HG02973 (cell line): Measurements from ENCODE around the gene ADAT1.
"Not testable (repeated sequence)": the region's sequence is repeated elsewhere in the genome, so short reads cannot be mapped to it uniquely, and the experiment has no call there.

Source experiments
- ATAC-seq: cut with Tn5 transposase; IDR thresholded peaks from one replicate; pipeline ENCODE4 v1.9.1; 2021; ENCODE audit warnings: moderate library complexity; ENCODE audit not compliant: unreplicated experiment

ADAT1 gene

DNA sequence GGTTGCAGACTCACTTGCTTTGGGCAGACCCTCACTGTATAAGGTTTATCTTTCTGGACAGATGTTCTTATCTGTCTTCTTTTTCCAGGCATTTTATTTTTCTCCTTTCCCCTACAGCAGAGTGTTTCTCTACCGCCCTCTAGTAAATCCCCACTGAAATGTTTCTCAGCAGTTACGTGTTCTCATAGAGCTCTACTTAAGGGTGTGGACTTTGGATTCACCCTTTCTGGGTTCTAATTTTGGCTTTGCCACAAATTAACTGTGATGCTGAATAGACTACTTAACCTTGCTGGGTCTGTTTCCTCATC lies 2.0 kb downstream of the ADAT1 start:
- no peak for ATAC-seq

DNA sequence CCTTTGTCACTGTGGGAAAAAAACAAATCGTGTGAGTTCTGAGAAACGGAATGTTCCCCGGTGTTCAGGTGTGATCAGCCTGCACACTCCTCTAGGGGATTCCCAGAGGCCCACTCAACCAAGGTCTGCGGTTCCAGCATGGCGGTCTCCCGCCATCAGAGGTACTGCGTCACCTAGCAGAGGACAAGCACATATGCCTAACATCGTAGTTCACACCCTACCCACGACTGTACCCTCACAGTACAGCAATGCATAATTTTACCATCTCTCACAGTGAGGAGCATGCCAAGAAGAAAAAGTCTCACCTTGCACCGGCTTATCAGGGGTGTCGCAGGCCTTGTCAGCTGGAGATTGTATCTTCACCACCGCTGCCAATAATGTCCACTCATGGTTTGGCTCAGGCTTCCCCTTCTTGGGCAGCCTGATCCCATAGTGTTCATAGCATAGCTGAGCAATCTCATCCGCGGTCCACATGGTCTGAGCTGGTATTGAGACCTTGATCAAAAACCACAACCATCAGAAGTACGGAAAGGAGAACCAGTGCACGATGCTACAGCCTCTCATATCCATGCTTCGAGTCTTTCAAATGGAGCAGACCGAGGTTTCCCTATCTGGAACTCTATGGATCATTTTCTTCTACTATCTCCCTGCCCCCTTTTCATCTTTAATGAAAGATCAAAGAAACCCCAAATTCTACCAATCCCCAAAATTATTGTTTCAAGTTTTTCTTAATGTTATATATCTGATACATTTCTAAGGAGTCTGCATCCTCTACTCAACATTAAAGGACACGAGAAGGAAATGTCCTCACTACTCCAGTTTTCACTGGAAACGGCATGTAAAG lies 2.5 kb downstream of the ADAT1 start:
- no peak for ATAC-seq

DNA sequence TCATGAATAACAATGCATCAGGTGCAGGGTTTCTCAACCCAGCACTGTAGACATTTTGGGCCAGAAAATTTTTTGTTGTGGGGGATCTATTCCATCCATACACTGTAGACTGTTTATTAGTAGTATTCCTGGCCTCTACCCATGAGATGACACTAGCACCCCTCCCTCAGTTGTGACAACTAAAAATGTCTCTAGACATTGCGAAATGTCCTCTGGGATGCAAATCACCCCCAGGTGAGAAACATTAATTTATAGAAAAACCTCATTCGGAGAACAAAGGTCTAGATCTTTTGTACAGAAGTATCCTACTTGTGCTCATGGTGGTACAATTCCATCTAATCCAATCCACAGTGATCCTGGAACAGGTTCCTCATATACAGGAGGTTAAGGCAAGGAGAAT lies 4.3 kb downstream of the ADAT1 start:
- no peak for ATAC-seq

DNA sequence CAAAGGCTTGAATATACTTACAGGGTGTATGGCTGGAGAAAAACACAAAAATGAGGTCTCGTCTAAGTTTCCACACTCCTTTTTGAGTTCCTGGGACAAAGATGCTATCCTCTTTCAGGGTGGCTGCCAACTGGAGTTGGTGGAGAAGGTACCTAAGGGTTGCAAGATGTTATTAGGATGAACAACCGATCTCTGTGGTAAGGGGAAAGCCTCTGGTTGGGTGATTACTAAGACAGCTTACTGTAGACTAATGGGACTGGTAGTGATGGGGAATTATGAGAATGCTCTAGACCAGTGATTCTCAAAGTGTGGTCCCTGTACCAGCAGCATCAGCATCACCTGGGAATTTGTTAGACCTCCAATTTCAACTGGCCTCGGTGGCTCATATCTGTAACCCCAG lies 6.0 kb downstream of the ADAT1 start:
- ATAC-seq: no peak

DNA sequence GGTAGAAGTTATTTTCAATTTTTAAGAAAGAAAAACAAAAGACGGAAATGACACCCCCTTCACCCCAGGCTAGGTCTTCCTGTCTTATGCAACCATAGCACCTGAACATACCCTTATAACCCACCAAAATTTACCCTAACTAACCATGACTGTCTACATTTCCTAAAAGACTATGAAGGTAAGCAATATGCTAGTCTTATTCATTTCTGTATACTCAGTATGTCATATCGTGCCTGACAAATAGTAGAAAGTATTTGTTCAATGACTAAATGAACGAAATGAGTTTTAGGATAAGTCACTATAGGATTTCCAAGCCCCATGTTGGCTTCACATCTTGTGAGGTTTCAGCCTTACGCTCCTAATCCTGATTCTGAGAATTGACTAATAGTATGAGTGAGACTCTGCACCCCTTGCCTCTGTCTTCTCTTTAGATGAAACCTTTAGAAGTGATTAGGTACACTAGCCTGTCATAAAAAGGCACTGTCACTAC lies 6.5 kb downstream of the ADAT1 start:
- no peak for ATAC-seq

DNA sequence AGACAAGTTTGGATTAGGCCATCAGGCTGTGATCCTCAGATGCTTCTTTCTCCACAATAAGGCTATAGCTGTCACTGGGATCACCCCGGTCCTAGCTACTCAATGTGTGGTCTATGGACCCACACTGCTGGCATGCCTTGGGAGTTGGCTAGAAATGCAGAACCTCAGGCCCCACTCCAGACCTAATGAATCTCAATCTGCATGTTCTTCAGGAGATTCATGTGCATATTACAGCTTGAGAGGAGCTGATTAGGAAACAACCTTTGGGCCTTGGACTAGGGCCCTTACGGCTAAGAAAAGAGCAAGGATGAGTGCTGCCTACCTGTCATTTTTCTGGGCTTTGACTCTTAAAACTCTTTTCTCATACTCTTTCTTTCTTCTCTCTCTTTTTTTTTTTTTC lies 7.5 kb downstream of the ADAT1 start:
- no peak for ATAC-seq

DNA sequence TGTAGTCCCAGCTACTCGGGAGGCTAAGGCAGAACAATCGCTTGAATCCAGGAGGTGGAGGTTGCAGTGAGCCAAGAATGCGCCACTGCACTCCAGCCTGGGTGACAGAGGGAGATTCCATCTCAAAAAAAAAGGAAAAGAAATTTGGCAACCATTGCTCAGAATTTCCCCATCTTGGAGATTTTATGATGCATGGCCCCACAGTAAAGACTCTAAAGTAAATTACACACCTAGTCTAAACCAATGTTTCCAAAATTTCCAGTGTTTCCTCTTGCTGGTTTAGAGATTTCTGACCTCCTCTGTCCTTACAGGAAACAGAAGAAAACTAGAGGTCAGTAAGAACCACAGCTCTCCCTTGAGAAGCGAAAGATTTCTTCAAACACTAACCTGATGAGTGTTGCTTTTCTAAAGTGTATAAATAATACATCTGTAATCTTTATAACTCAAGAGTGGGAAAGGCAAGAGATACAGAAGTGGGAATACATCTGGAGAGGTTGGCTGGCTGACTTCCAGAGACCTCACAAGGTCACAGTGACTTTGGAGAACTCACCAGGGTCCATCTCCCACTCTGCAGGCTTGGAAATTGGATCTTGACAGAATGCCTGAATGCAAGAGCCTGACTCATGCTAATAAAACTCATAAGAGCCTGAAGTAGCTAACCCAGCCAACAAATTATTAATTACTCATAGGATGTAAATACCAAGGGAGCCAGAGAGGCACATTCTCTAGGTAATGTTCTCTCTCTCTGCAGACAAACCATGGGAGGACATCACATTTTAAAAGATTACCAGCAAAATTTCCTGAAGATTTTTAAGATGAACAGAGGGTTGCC lies 8.8 kb downstream of the ADAT1 start:
- ATAC-seq: no peak

DNA sequence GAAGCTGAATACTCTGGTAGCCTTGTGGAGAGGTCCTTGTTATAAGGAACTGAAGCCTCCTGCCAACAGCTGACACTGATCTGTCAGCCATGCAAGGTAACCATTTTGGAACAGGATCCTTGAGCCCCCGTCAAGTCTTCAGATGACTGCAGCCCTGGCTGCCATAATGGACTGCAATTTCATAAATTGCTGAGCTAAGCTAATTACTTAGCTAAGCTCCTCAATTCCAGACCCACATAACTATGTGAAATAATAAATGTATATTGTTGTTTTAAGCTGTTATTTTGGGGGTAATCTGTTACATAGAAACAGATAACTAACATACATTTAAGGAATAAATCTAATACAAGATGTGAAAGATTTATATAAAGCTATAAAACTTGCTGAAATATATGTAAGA lies 16.6 kb downstream of the ADAT1 start:
- ATAC-seq: no peak

DNA sequence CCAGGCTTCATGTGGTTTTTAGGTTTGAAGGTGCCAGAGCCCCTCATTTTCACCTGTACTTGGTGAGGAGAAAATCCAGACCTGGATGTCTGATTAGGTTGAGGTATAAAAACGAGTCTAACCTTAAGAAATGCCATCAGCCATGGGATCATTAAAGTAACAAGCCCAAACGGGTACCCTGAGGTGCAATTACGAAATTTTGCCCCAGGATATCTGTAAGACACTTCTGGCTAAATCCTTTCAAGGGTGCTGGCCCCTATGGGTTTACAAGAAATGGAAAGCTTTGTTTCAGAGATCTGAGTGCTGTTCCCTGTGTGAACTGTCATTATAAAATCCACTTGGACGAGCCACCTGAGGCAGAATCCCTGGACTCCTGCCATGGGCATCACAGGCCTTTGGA lies 19.8 kb downstream of the ADAT1 start:
- ATAC-seq: no peak

DNA sequence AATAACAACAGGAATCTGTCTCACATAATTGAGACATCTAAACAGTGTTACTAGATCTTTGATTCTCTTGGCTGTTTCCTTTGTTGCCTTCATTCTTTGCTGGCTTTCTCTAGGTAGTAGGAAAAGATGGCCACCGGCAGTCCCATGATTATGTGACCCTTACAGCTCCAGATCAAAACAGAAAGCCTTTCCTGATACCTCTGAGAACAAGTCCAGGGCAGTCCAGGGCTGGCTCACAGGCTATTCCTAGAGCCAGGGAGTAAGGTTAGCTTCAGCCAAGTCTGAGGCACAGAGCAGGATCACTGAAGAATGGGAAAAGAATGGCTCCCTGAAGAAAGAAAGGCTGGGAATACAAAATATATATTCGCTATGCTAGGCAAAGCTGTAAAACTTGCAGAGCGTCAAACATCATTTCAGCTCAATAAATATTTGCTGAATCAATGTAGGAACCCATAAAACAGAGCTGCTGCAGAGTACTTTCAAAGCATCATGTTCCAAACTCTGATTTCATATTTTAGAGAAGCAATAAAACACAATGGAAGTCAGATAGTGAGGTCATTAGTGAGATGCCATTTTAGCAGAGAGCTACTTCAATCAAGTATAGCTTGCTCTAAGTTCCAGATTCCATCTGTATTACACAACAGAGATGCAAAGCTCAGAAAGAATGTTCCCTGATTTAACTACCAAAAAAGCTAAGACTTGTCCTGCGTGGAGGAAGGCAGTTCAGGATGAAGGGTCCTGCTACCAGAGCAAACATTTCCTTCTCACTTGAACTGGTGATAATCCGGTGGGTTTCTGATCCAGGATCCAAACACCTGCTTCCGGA lies 23.4 kb downstream of the ADAT1 start:
- ATAC-seq: no peak

DNA sequence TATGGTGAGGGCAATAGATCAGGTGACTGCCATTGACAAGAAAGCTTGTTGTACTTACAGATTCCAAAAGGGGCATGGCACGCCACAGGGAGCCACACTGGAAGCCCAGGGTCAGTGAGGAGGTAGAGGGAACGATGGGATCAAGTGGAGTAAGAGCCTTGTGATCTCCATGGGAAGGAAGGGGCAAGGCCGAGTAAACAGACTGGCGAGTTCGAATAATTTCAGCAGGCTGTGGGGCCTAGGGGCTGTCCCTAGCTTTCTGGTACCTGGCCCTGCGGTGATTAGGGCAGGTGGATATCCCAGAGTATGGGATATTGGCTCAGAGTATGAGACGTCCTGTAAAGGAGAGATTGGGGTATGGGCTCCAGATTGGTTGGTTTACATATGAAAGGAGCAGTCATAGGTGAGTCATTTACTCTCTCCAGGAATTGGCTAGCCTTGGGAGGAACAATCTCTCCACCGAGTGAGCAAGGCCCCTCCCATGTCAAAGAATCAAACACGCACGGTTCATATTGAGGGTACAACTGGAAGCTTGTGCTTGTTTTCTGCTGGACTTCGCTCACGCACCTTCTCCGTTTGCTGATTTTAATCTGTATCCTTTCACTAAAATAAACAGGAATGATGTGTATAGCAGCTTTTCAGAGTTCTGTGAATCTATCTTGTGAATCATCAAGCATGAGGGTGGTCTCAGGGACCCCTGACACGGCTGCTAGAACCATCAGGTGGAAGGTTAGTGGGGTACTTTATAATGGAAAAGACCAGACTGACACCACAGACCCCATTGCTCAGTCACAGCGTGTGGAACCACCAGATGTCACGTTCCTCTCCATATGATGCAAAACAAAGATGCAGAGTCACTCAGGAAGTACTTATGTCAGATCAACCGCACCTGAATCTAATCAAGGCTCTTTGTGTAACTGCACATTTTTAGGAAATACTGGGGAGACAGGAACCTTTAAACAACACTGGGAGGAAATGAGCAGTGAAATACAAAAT lies 29.0 kb downstream of the ADAT1 start:
- ATAC-seq: no peak

DNA sequence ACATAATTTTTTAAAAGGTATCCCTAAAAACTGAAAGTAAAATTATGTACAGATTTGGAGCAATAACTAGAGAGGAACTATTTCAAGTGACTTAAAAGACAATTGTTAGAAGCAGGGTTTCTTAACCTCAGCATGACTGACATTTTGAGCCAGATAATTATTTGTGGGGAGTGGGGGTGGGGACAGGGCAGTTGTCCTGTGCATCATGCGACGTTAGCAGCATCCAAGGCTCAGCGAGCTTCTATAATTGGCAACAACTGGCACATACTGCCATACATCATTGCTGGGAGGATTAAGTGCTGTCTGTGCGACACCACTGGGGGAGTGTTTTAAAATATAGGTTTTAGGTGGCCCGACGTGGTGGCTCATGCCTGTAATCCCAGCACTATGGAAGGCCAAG lies 29.8 kb downstream of the ADAT1 start:
- no peak for ATAC-seq

DNA sequence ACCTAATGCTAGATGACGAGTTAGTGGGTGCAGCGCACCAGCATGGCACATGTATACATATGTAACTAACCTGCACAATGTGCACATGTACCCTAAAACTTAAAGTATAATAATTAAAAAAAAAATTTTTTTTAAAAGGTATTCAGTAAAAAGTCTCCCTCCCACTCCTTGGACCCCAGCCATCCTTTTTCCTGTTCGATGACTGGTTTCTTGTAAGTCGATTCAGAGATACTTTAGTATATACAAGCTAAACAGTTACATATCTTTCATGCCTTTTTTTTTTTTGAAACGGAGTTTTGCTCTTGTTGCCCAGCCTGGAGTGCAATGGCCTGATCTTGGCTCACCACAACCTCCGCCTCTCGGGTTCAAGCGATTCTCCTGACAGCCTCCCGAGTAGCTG lies 31.2 kb downstream of the ADAT1 start:
- ATAC-seq: not testable (repeated sequence)

DNA sequence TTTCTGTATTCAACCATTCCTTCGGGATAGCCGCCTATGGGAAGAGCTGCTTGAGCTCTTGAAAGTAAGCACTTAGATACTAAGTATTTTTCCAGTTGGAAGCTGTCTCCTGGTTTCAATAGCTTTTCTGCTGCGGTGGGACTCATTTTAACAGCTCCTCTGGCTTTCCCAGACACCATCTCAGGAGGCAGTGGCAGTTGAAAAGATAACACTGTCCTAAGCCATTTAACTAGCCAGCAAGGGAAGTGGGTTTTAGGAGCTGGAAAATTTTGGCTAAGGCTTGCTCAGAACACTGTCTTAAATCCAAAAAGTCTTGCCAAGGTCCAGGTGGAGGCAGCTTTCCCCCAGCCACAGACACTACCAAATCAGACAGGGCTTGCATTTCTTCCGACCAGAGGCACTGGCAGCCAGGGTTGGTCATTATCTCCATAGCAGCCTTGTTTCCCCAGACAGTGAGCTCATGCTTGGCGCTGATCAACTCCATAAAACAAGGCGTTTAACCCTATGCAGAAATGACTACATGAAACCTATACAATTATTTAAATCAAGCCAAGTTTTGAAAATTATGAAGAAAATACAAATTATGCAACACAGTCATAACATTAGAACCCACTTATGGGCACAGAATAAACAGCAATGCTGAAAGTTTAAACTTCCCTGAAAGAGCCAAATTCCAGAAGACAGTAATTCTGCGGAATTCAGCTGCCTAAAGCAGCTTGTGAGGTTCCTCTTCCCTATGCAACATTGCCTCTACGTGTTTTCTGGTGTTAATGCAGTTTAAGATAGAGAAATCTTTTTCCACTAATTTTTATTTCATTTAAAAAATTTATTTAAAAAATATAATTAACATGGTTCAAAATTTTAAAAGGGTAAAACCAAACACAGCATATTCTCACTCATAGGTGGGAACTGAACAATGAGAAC lies 31.9 kb downstream of the ADAT1 start:
- ATAC-seq: no peak

DNA sequence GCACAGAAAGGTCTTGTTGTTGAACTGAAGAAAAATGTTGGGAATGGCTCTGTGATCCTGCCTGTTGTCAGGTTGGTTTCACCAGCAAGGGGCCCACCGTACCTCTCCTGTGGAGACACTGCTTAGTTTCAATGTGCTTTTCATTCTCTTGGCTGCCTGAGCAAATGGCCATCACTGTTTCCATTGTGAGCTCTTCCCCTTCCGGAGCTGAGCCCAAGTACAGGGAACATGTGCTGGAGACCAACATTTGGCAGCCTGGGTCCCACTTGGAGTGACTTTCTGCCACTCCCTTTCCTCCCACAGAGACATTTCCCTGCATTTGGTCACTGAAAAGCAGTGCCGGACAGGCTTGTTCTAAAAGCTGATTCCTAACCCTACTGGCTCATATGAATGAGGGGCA lies 33.8 kb downstream of the ADAT1 start:
- ATAC-seq: no peak

DNA sequence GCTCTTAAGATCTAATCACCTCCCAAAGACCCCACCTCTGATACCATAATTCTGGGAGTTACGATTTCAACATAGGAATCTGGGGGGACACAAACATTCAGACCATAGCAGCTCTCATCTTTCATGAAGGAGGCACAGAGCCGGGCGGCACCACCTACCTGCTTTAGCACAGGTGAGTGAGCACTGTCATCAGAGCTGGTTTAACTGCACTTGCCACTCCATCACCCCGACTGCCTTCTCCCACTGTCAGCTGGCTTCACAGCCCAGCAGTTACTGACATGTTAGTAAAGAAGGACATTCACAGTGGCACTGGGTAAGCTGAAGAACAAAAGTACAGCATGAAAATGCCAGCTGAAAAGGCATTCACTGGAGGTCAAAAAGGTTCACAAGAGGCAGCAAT lies 34.4 kb downstream of the ADAT1 start:
- no peak for ATAC-seq

DNA sequence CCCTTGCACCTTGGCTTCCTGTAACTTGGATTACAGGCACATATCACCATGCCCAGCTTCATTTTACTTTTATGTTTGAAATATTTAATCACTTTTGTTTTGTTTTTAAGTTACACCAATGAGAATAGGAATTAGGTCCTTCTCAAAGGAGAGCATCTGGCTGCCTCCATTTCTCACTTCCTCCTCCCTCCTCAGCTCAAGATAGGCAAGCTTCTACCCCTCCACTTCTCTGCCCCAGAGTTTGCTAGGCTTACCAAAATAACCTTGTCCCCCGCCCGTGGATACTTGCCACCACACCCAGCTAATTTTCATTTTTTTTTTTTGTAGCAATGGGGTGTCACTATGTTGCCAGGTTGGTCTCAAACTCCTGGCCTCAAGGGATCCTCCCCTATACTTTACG lies 39.0 kb downstream of the ADAT1 start:
- ATAC-seq: no peak

DNA sequence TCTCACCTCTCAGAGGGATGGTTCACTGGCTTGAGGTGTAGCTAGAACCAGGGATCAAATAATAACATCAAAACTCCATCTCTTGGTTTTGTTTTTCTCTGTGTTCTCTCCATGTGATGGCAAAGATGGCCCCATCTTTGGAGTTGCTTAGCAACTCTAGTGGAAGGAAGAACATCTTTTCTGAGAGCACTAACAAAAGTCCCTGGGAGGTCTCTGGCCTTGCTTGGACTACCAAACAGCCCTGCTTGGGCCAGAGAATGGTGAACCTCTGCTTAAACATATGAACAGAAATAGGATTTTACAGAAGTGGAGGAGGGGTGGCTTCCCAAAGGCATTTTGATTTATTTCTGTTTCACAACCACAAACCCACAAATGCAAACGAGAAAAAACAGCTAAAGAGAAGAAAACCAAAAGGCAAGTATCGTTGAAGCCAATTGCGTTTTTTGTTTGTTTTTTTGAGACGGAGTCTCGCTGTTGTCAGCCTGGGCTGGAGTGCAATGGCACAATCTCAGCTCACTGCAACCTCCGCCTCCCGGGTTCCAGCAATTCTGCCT lies 43.7 kb downstream of the ADAT1 start:
- no peak for ATAC-seq

DNA sequence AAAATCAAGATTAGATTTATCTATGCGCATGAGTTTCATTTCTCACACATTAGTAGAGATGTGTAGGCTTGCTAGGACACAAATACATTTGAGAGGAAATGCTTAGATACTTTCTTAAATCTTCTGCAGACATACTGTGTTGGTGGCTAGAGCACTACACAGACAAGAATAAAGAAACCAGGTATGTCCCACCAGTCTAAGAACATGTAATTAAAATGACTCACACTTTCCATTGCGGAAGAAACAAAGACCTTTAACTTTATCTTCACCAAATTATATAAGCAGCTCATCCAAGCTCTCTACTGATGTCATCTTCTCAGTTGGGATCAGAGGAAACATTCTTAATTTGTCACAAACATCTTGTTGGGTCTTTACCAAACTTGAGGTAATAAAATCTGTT lies 44.4 kb downstream of the ADAT1 start:
- no peak for ATAC-seq
